Measurements from ENCODE around the gene TPST2.
A peak's percentile ranks its signal among the peaks of the same experiment; 100 is the strongest.
"Not testable (repeated sequence)": the region's sequence is repeated elsewhere in the genome, so short reads cannot be mapped to it uniquely, and the experiment has no call there.

The TPST2 gene

DNA sequence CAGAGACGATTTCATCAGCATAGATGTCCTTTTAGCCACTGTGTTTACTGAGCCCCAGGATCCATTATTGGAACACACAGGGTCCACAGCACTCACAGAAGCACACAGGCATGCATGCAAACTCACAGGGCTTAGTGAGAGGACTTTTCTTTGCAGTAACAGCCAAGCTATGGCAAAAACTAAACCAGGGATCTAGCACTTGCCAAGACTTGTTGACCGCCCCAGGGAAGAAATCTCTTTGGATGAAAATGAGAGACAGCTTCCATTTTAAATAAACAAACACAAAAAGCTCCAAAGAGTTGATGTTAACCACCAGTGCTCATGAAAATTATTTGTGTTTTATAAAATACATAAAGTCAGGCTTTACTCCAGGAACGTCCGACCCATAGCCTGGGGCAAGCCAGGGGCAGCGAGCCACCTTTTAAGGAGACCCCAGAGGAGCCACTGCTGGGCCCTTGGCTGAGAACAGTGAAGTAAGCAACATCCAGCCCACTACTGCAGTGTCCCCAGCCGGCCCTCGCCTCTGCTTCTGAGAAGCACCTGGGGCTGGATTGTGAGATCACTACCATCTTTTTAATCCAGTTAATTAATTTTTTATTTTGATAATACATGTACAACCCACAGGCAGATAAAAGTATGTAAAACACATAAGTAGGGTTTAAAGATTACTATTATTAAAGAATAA, 55.6 kb downstream of the TPST2 start:
- DNase-seq (ENCODE audit: low spot score): no peak

DNA sequence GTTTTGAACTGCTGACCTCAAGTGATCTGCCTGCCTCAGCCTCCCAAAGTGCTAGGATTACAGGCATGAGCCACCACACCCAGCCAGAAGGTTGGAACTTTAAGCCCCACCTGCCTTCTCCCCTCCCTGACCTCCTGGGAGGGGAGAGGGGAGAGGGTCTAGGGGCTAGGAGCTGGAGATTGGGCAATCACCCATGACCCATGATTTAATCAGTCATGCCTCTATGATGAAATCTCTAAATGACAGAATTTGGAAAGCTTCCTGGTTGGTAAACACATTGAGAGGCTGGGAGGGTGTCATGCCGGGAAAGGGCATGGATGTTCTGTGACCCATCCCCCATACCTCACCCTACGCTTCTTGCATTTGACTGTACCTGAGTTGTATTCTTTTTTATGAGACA, 60.6 kb downstream of the TPST2 start:
- DNase-seq (ENCODE audit: low spot score): no peak

DNA sequence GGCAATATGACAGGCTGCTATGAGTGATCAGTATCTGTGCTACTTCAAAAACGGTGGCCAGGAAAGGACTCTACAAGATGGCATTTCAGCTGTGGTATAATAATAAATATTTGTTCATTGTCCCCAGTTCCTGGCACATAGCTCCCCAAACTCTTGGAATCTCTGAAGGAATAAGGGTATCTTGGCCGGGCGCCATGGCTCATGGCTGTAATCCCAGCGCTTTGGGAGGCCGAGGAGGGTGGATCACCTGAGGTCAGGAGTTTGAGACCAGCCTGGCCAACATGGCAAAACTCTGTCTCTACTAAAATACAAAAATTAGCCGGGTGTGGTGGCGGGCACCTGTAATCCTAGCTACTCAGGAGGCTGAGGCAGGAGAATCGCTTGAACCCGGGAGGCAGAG, 61.4 kb downstream of the TPST2 start:
- DNase-seq (ENCODE audit: low spot score): not testable (repeated sequence)

DNA sequence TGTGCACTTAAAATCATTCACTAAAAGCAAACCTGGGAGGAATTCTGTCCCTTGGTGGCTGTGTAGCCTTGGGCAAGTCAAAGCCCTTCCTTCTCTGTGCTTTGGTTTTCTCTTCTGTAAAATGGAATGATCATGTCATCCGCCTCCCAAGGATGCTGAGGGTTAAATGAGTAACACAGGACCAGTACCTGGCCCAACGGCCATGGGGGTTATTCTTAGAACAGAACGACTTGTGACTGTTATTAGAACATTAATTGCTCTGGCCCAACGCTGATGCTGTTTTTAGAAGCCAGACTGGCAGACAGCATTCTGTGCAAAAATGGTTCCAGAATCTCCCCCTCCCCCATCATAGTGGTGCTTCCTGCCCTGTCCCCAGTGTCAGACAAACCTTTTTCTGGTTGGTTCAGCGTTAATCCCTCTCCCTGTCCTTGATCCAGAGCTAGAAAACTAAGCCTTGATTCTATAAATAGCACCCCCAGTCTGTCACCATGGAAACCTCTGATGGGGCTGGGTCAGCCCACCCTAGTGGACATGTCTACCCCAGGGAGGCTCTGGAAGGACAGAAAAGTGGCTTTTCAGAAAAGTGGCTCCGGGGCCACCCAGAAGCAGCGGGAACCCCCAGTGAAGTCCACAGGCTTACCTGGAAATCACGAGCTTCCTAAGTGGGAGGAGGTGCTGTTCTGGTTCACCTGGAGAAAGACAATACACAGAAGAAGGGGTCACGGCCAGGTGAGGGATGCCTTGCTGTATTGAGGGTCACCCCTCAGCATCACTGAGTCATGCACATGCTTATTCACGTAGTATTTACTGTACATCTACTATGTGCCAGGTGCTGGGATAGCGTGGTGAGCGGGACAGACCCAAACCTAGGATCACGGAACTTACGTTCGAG, 62.1 kb downstream of the TPST2 start:
- no peak for DNase-seq (ENCODE audit: low spot score)

DNA sequence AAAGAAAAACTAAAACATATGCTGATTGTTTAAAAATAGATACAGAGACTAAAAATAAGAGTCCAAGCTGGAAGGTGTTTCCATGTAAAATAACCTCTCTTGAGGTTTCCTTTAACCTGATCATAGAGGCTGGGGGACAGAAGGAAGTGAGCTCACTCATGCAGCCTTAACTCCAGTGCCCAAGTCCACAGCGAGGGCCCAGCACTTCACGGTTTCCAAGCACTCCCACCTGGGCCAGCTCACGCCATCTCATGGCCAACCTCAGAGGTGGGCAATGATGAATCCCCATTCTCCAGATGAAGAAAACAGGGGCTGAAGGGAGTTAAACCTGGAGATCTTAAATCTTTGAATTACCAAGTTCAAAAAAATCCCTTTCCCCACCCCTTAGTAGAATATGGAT, 62.8 kb downstream of the TPST2 start:
- DNase-seq (ENCODE audit: low spot score): no peak

DNA sequence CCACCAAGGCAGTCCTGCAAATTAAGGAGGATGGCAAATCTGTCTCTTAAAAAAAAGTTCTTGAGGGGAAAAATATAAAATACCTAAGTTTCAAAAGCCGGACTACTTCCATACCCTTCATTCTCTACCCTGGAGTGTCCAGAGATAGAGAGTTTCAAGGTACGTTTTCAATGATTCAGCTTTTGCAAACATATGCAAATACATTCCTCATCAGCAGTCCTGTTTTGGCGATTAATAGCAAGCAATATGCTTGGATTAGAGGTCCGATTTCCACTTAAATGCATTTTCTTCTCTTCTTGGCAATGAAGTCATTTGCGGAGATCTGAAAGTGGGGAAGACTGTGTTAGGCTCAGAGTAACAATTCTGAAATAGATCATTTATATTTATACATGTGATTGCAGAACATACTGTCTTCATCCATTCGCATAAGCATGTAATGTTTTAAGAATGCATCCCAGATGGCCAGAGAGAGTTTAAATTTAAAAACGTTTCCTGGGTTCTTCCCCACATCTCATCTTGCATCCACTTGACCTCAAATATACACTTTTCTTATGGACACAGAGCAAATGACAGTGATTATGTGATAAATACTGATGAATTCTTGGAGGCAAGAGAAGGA, 63.9 kb downstream of the TPST2 start:
- no peak for DNase-seq (ENCODE audit: low spot score)

DNA sequence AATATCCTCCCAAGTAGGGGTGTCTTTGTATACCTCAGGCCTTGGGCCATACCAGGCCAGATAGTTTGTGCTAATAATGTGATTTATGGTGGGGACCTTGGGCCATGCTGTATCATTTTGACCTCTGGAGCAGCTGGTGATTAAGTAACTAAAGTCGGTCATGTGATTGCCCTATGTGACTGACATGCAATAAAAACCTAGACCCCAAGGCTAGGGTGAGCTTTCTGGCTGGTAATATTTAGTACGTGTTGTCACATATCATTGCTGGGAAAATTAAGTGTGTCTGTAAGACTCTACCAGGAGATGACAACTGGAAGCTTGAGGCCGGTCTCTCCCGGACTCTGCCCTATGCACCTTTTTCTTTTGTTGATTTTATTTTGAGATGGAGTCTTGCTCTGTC, 65.1 kb downstream of the TPST2 start:
- DNase-seq (ENCODE audit: low spot score): no peak

DNA sequence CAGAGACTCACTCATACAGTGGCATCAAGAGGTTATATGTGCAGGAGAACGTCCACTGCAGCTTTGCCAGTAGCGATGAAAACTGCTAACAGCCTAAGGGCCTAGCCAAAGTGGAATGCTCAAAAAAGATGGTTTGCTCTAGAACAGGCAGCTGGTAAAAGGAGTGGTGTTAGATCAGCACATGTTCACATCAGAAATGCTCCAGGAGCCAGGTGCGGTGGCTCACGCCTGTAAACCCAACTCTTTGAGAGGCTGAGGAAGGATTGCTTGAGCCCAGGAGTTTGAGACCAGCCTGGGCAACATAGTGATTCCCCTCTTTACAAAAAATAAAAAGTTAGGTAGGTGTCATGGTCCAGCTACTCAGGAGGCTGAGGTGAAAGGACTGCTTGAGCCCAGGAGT, 67.3 kb downstream of the TPST2 start:
- no peak for DNase-seq (ENCODE audit: low spot score)

GRCh38 chr22:26522012-26522411, 67.9 kb downstream of the TPST2 start:
- DNase-seq (ENCODE audit: low spot score): no peak

GRCh38 chr22:26517429-26517828, 72.5 kb downstream of the TPST2 start:
- DNase-seq (ENCODE audit: low spot score): no peak

DNA sequence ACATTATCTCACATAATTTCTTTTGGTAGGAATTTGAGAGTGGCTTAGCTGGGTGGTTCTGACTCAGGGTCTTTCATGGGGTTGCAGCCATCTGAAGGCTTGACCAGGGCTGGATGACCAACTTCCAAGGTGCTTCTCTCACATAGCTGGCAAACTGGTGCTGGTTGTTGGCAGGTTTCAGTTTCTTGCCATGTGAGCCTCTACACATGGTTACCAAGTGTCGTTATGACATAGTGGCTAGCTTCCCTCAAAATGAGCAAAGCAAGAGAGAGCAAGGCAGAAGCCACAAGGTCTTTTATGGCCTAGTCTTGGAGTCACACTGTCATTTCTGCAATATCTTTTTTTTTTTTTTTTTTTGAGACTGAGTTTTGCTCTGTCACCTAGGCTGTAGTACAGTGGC, 73.4 kb downstream of the TPST2 start:
- no peak for DNase-seq (ENCODE audit: low spot score)

GRCh38 chr22:26515931-26516330, 74.0 kb downstream of the TPST2 start:
- no peak for DNase-seq (ENCODE audit: low spot score)

DNA sequence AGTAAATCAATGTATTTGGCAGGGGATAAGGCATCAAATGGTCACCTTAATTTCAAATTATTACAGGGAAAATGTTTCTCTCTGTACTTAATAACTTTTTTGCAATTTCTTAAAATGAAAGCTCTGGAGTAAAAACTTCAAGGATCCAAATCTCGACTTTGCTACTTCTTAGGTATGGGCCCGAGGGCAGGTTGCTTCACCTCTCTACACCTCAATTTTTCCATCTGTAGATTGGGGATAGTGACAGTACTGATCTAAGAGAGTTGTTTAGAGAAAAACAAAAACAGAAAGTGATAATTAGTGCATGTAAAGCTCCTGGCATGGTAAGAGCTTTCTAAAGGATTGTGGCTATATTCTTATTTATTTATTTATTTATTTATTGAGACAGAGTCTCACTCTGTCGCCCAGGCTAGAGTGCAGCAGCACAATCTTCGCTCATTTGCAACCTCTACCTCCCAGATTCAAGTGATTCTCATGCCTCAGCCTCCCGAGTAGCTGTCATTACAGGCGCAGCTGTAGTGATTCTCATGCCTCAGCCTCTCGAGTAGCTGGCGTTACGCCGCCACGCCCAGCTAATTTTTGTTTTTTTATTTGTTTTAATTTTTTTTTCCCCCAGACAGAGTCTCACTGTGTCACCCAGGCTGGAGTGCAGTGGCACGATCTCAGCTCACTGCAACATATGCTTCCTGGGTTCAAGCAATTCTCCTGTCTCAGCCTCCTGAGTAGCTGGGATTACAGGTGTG, 75.3 kb downstream of the TPST2 start:
- no peak for DNase-seq (ENCODE audit: low spot score)

DNA sequence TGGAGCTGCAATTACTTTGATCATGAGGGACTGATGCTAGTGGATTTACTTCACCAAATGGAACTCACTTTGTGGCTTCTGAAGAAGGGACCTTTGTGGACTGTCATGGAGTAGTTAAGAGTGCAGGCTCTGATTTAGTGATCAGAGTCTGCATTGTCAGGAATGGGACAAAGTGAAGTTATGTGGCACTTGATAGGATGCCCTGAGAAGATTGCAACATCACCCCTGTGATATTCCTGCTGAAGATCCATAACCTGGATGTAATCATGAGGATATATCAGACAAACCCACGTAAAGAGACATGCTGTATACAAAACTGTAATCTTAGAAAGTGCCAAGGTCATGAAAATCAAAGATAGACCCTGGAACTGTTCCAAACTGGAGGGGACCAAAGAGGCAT, 76.1 kb downstream of the TPST2 start:
- no peak for DNase-seq (ENCODE audit: low spot score)

DNA sequence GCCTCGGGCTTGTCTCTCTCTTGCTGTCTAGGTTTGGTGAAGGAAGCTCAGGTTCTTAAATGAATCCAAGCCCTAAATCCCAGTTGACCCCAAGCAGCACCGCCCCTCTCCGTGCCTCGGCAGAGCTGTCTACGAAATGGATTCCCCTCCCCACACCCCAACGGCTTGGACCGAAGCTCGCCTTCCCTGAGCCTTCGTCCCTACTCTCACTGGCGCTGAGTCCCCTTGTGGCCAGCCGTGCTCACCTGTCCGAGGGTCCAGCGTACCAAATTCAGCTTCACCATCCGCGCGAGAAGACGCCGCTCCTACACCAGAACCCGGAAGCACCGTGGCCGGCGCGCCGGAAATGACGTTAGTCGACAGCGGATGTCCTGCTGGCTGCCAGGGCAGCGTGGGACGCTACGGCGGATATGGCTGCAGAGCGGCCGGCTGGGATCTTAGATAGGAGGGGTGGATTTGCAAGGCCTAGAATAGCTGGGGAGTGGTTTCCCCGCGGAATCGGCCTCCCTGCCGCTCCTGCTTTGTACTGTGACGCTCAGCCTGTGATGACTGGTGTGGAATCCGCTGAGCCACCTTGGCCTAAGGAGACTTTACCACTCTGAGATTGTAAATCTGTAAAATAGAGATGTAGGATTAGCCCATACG, 77.7 kb downstream of the TPST2 start, which contains the start of gene TFIP11:
Gene TFIP11 (minus strand): TSS at position 325 of the 645 bp plus-strand sequence. CDS start 2,201 bp downstream, outside the sequence.
- DNase-seq (ENCODE audit: low spot score): peak; percentile 93

DNA sequence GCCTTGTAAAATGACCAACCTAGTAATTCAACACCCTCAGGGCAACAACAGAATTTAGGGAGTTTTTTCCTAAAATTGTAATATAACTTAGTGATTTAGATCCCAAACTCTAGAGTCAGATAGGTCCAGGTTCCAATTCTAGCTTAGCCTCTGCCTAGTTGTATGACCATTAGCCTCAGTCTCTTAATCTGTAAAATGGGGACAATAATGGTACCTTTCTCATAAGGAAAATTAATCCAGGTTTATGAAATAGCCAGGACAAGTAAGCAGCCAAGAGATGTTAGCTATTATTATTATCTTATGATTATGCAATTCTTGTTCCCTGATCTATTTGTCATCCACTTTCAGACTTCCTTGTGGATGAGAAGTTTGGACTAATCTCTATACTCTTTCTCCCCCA, 81.8 kb downstream of the TPST2 start:
- no peak for DNase-seq (ENCODE audit: low spot score)

DNA sequence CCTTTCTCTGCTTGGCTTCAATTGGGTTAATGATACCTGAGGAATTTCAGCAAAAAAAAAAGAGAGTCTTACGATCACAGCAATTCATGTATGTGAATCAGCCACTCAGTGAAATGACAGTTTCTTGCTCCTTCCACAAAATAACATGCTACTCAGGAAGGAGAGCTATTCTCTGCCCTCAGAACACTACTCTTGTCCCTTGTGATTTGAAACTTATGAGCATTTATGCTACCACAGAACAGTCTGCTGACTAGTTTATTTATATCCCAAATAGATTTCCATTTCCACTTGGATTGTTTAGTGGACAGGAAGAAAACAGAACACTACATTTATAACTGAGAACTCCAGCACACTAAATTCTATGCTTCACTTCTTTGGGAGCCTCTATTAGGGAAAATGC, 86.2 kb downstream of the TPST2 start:
- DNase-seq (ENCODE audit: low spot score): no peak

DNA sequence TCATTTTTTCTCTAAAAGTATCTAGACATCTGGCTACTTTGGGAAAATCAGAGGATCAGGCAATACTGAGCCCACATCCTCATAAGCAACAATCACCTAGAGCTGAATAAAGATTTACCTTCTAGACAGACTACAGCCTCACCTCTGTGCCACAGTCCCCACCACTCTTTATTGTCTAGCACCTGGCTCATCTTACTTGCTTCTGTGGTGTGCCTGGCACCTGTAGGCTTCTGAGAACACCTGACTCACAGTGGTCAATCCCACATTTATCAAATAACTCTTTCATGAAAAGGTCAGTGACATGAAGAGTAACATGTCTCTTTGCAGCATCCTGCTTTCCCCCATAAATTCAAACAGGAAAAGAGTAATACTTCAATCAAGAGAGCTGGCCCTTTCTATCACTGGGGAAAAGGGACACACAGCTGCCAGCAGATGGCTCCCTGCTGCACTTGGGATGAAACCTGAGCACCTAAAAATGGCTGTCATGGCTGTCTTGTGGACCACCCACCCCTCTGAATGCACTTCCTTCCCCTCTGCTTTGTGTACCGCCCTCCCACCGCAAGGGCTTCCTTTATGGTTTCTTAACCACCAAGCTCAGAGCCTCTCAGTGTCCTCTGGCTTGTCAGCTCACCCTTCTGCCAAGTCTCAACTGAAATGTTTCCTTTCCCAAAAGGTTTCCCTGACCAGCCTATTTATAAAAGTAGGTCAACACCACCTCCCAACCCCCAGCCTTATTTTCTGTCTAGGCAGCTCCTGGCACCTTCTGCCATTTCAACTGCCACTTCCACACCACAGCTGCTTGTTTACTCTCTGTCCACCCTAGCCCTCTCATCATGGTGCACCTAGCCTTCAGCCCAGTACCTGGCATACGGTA, 87.0 kb downstream of the TPST2 start:
- peak; percentile 39 for DNase-seq (ENCODE audit: low spot score)

- no peak for DNase-seq (ENCODE audit: low spot score)
Measured at GRCh38 chr22:26501996-26502395, 87.9 kb downstream of the TPST2 start.

GRCh38 chr22:26499188-26499703, 90.7 kb downstream of the TPST2 start:
- DNase-seq (ENCODE audit: low spot score): no peak
